GM12878 (cell line): ENCODE data around the gene WASHC1. TPM values are rescaled to one million over a fixed set of nuclear protein-coding genes. Genes with fewer than 3 reads are reported as not detected.
"Not testable (repeated sequence)": the region's sequence is repeated elsewhere in the genome, so short reads cannot be mapped to it uniquely, and the experiment has no call there.

Experiments used
- ATAC-seq: fragments of 200-7000 bp; cut with Tn5 transposase; 3 replicates; pipeline ENCODE4 v1.9.1; 2020; ENCODE audit warnings: mild to moderate bottlenecking, moderate library complexity
- Bru-seq: library from RNA; stranded (reverse); fragments of 400-500 nt; gene quantifications from one replicate; lab custom pipeline; 2021; lab: Mats Ljungman, UMichigan
- BruChase-seq, 2 experiments: library from RNA; stranded (reverse); fragments of 400-500 nt; gene quantifications; one replicate each; lab custom pipeline; 2021; lab: Mats Ljungman, UMichigan
- BruUV-seq: library from RNA; stranded (reverse); fragments of 400-500 nt; replicated peaks from 2 replicates; lab custom pipeline; 2021; lab: Mats Ljungman, UMichigan
- CTCF ChIA-PET: fragments of 300-600 bp; sonication (Branson Sonifier 250); formaldehyde crosslinking; extraction: SDS; loops from one replicate; lab custom pipeline; 2021; ENCODE audit warnings: inconsistent platforms; lab: Yijun Ruan, JAX
- POLR2A ChIA-PET: fragments of 350-600 bp; formaldehyde crosslinking; extraction: SDS; loops from one replicate; lab custom pipeline; 2021; ENCODE audit warnings: inconsistent platforms; lab: Charles Lee
- RAD21 ChIA-PET: fragments of 300-600 bp; sonication (Branson Sonifier 250); formaldehyde crosslinking; loops from one replicate; lab custom pipeline; 2023; ENCODE audit warnings: antibody characterized with exemption; ENCODE audit not compliant: unreplicated experiment; lab: Charles Lee
- SMC1A ChIA-PET: fragments of 300-600 bp; sonication (Branson Sonifier 250); formaldehyde crosslinking; loops from one replicate; lab custom pipeline; 2023; ENCODE audit not compliant: unreplicated experiment, uncharacterized antibody; lab: Charles Lee
- DNase-seq: peaks from one replicate; pipeline ENCODE4 v3.0.0-alpha.2; 2011; ENCODE audit warnings: low read depth, low spot score
- FAIRE-seq: peaks from 3 replicates; lab custom pipeline; 2011; peaks lifted over from hg19 to GRCh38; lab: Jason Lieb, UNC
- H2AFZ ChIP-seq: 2 replicates; pipeline ENCODE4 v1.6.0; 2011; ENCODE audit warnings: low read depth, low read length, control low read depth; ENCODE audit not compliant: control insufficient read depth
- H3K27ac ChIP-seq: 2 replicates; pipeline ENCODE4 v1.5.1; 2011; ENCODE audit warnings: control low read depth; ENCODE audit not compliant: control insufficient read depth, insufficient read depth
- H3K27me3 ChIP-seq, 2 experiments: replicated peaks in 1 of 2; 2 replicates each; pipeline versions ENCODE4 v1.6.0 to v1.6.1; 2011; ENCODE audit warnings: low read length in 1 of 2; ENCODE audit not compliant: control insufficient read depth in 2 of 2, insufficient read depth in 2 of 2
- H3K36me3 ChIP-seq, 2 experiments: 2 replicates each; pipeline ENCODE4 v1.5.1; 2011; ENCODE audit warnings: low read length in 1 of 2; ENCODE audit not compliant: control insufficient read depth in 2 of 2, insufficient read depth in 2 of 2
- H3K4me1 ChIP-seq: 2 replicates; pipeline ENCODE4 v1.6.1; 2011; ENCODE audit warnings: mild to moderate bottlenecking, low read length, moderate library complexity, mixed read lengths; ENCODE audit not compliant: control insufficient read depth, insufficient read depth
- H3K4me2 ChIP-seq: 2 replicates; pipeline ENCODE4 v1.6.0; 2011; ENCODE audit warnings: control low read depth; ENCODE audit not compliant: control insufficient read depth, insufficient read depth
- H3K4me3 ChIP-seq: fragments of 200-600 bp; sonication (generic); 2 replicates; pipeline ENCODE4 v1.5.1; 2016
- H3K79me2 ChIP-seq: 2 replicates; pipeline ENCODE4 v1.6.0; 2011; ENCODE audit warnings: low read length; ENCODE audit not compliant: control insufficient read depth, insufficient read depth
- H3K9ac ChIP-seq: 2 replicates; pipeline ENCODE4 v1.8.0; 2011; ENCODE audit warnings: low read length, control low read depth, mixed read lengths; ENCODE audit not compliant: control insufficient read depth, insufficient read depth
- H3K9me3 ChIP-seq: replicated peaks from 3 replicates; pipeline ENCODE4 v1.5.1; 2011; ENCODE audit warnings: mild to moderate bottlenecking, low read length; ENCODE audit not compliant: control insufficient read depth, insufficient read depth
- H4K20me1 ChIP-seq: 2 replicates; pipeline ENCODE4 v1.6.0; 2011; ENCODE audit not compliant: control insufficient read depth, insufficient read depth
- WGBS: methylation state at CpG from one replicate; pipeline ENCODE4 v1.1.6; 2016; ENCODE audit warnings: low lambda C conversion rate; ENCODE audit not compliant: insufficient replicate concordance, insufficient coverage; ENCODE audit errors: missing lambda C conversion rate; 5-methylcytosine and 5-hydroxymethylcytosine counted together
- in situ Hi-C: fragments of 300-500 bp; cut with MboI; formaldehyde crosslinking; loops from 9 replicates; pipeline ENCODE4 v1.14.3; 2018; ENCODE audit warnings: mixed read lengths
- intact Hi-C: fragments of 100-400 bp; cut with micrococcal nuclease; formaldehyde crosslinking; loops from one replicate; pipeline ENCODE4 v1.14.2; 2022; ENCODE audit not compliant: unreplicated experiment
- long read RNA-seq, 2 experiments: library from polyadenylated mRNA; unstranded; transcript quantifications; one replicate each; pipeline ENCODE4 v2.0.0, GENCODE V29; 2019 to 2020
- polyA minus RNA-seq, 3 experiments: library from RNA; depleted of rRNA, polyadenylated mRNA; stranded (reverse); fragments of >200 nt; gene quantifications; 2 replicates each; pipeline ENCODE4 v1.2.3, GENCODE V29; 2011
- polyA plus RNA-seq, 11 experiments: library from polyadenylated mRNA; depleted of rRNA in 4 of 11; unstranded in 6 of 11; stranded (reverse) in 5 of 11; fragments of >200 nt; fragmentation: Nextera tagmentation in 4 of 11; fragmentation: Illumina TruSeq in 1 of 11; extraction: Ambion mirVana in 4 of 11; extraction: Trizol in 1 of 11; gene quantifications; 1 replicate in 1 of 11; 2 replicates in 10 of 11; pipeline versions ENCODE4 v1.2.1 to v1.2.3, GENCODE V29; 2011 to 2016; ENCODE audit warnings: inconsistent platforms in 2 of 11, missing spikeins in 2 of 11, low read depth in 1 of 11
- total RNA-seq, 4 experiments: library from RNA; depleted of rRNA in 3 of 4; stranded (reverse); fragments of >200 nt in 3 of 4; fragmentation: Illumina TruSeq in 1 of 4; extraction: Trizol in 1 of 4; gene quantifications; 2 replicates each; pipeline versions ENCODE4 v1.2.1 to v1.2.3, GENCODE V29; 2013 to 2021

WASHC1 gene, protein sequence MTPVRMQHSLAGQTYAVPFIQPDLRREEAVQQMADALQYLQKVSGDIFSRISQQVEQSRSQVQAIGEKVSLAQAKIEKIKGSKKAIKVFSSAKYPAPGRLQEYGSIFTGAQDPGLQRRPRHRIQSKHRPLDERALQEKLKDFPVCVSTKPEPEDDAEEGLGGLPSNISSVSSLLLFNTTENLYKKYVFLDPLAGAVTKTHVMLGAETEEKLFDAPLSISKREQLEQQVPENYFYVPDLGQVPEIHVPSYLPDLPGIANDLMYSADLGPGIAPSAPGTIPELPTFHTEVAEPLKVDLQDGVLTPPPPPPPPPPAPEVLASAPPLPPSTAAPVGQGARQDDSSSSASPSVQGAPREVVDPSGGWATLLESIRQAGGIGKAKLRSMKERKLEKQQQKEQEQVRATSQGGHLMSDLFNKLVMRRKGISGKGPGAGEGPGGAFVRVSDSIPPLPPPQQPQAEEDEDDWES
- total RNA-seq (2013; cell fraction: nucleolus; rRNA removed): 4.0 and 5.1 TPM in 2 replicates
- total RNA-seq (2014; rRNA removed) (9.4 and 9.8 TPM in 2 replicates), total RNA-seq (2014; rRNA removed; fragmentation: Illumina TruSeq; extraction: Trizol) (4.3 and 4.9 TPM in 2 replicates), total RNA-seq (2021) (13.3 and 15.5 TPM in 2 replicates), polyA plus RNA-seq (2011; rRNA removed) (4.3 and 11.8 TPM in 2 replicates), polyA plus RNA-seq (2014; fragmentation: Illumina TruSeq; extraction: Trizol) (0.62 and 3.0 TPM in 2 replicates), polyA plus RNA-seq (2014; fragmentation: Nextera tagmentation; extraction: Ambion mirVana) (under 1 TPM; 0.19 to 0.71 TPM), polyA plus RNA-seq (2014; rRNA removed) (11.1 and 14.7 TPM in 2 replicates), polyA plus RNA-seq (2016; fragmentation: Nextera tagmentation; extraction: Ambion mirVana) (1 to 10 TPM; 6.0 to 6.9 TPM), polyA minus RNA-seq (2011; rRNA and poly(A)+ RNA removed) (3.7 and 6.9 TPM in 2 replicates), Bru-seq, nascent RNA (percentile 63 among the genes with signal in this experiment), BruChase-seq, experiment 1, labeled RNA remaining after a 6-hour chase (percentile 68 among the genes with signal in this experiment), BruChase-seq, experiment 2, labeled RNA remaining after a 2-hour chase (percentile 69 among the genes with signal in this experiment)
- 4.6 TPM for polyA plus RNA-seq (2011; ENCODE audit: low read depth)
- polyA plus RNA-seq (2011; cell fraction: cytosol; rRNA removed): 7.7 and 12.4 TPM in 2 replicates
- polyA plus RNA-seq (2011; cell fraction: nucleus; rRNA removed): 91.9 and 97.3 TPM in 2 replicates
- polyA plus RNA-seq (2012): 11.2 and 12.0 TPM in 2 replicates
- 1.6 and 2.8 TPM in 2 replicates for polyA minus RNA-seq (2011; cell fraction: cytosol; rRNA and poly(A)+ RNA removed)
- polyA minus RNA-seq (2011; cell fraction: nucleus; rRNA and poly(A)+ RNA removed): 5.2 and 7.6 TPM in 2 replicates
- long read RNA-seq, experiment 1, partial matches to known transcripts: 1 of 2 reads
- long read RNA-seq, experiment 1, other reads (novel, unspliced or antisense): 1 of 2 reads
- long read RNA-seq, experiment 2, partial matches to known transcripts: 2 of 2 reads
- long read RNA-seq, experiment 2, other reads (novel, unspliced or antisense): 0 of 2 reads

DNA sequence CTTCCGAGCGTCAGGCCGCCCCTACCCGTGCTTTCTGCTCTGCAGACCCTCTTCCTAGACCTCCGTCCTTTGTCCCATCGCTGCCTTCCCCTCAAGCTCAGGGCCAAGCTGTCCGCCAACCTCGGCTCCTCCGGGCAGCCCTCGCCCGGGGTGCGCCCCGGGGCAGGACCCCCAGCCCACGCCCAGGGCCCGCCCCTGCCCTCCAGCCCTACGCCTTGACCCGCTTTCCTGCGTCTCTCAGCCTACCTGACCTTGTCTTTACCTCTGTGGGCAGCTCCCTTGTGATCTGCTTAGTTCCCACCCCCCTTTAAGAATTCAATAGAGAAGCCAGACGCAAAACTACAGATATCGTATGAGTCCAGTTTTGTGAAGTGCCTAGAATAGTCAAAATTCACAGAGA lies at the start of gene WASHC1:
Gene WASHC1 (minus strand): TSS at position 101 of the 400 bp plus-strand sequence. CDS start 4,457 bp downstream, outside the sequence.
- ATAC-seq, H2AFZ ChIP-seq, intact Hi-C loops, in situ Hi-C loops, BruUV-seq, CTCF ChIA-PET, H3K79me2 ChIP-seq, POLR2A ChIA-PET, H3K9ac ChIP-seq, RAD21 ChIA-PET, H3K9me3 ChIP-seq, SMC1A ChIA-PET, H4K20me1 ChIP-seq, H3K27me3 ChIP-seq, DNase-seq, H3K4me3 ChIP-seq, H3K27ac ChIP-seq, H3K4me2 ChIP-seq, H3K36me3 ChIP-seq, H3K4me1 ChIP-seq, FAIRE-seq: not testable (repeated sequence)
- no CpG with 5 or more reads among the region's 20 CpGs for WGBS

DNA sequence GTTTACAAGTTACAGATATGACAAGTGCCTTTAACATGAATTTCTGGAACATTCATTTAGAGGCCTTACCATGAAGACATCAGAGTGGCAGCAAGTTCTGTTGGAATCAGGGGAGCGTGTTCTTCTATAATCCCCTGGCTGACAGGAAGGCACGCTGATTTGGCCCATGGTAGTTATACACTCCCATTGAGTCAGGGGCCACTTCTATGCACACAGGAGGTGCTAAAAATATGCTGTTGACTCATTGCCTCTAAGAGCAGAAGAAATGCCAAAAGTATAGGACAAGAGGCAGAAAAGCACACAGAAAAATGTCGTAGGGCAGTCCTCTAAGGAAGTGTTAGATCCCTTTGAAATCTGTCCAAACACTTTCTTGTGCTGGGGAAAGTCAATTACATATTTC lies 49.1 kb upstream of the WASHC1 start:
- BruUV-seq, ATAC-seq, H3K79me2 ChIP-seq, H3K27me3 ChIP-seq, FAIRE-seq, H2AFZ ChIP-seq, H3K36me3 ChIP-seq, H3K9ac ChIP-seq, DNase-seq, H3K4me2 ChIP-seq, POLR2A ChIA-PET, H3K4me3 ChIP-seq, RAD21 ChIA-PET, in situ Hi-C loops, SMC1A ChIA-PET, H4K20me1 ChIP-seq, H3K27ac ChIP-seq, H3K4me1 ChIP-seq, H3K9me3 ChIP-seq, CTCF ChIA-PET, intact Hi-C loops: not testable (repeated sequence)
- WGBS: 16% methylated on average over 3 of the region's 3 CpGs

DNA sequence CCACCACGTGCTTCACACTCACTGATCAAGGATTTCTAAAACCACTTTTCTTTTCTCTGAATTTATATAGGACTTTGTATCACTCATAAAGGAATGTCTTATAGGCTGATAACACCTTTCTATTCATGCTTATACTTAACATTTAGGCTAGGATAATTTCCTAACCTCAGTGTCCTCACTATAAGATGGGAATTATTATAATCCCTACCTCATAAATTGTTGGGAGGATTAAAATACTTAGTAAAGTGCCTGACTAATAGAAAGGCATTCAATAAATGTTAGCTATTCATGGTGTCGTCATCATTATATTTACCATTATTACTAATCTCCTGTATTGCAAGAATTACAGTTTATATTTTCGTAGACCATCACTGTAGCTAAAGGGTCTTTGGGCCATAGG lies 47.1 kb upstream of the WASHC1 start:
- DNase-seq, SMC1A ChIA-PET: not testable (repeated sequence)

More for the DNA sequence above, 47.1 kb upstream of the WASHC1 start:
- H2AFZ ChIP-seq, H3K27me3 ChIP-seq, H3K27ac ChIP-seq, H4K20me1 ChIP-seq, ATAC-seq, H3K9ac ChIP-seq, in situ Hi-C loops, H3K9me3 ChIP-seq, BruUV-seq, H3K4me2 ChIP-seq, POLR2A ChIA-PET, FAIRE-seq, H3K36me3 ChIP-seq, H3K79me2 ChIP-seq, intact Hi-C loops, RAD21 ChIA-PET, CTCF ChIA-PET, H3K4me3 ChIP-seq, H3K4me1 ChIP-seq: not testable (repeated sequence)
- 12% methylated on average over 3 of the region's 3 CpGs for WGBS
